ENCODE results near the gene CYTH3. TPM values are rescaled to one million over a fixed set of nuclear protein-coding genes. Genes with fewer than 3 reads are reported as not detected.

CYTH3 gene
- total and polyA plus RNA-seq, 2 donors (not counting 3 experiments of a cell fraction or from before 2014, with no cell fraction given): 8.6 to 11.2 TPM

DNA sequence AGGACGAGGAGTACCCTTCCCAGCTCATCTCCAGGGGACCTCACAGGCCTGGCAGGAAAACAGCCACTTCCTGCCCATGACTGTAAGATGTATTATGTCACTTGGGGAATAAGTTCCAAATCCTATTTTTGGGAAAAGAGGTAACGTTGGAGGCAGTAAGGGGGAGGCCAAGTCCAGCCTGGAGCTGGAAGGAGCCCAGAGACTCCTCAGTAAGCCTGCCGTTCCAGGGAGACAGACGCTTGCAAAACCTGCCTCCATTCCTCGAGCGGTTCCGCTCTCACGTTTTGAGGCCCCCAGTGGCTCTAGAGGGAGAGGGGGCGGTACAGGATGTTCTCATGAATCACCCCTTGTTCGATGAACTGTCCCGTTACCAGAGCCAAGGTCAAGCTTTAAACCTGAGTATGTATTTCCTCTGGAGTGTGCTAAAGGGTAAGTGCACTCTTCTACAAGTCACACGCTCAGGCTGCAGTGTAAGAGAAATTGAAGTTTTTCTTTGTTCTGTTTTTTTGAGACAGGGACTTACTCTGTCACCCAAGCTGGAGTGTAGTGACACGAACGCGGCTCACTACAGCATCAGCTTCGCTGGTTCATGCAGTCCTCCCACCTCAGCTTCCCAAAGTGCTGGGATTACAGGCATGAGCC, 45.5 kb upstream of the CYTH3 start:
- H2AFZ ChIP-seq (ENCODE audit: low read depth, low read length): peak overlapping the region; percentile 94
- DNase-seq (ENCODE audit: low read depth, low spot score) (peak; percentile 47), FAIRE-seq (peak; percentile 38)
- ChIA-PET POLR2A (no interaction called here), CTCF (interaction anchor here (1.0 to 11.4 kb wide), 4 partner anchors 10 to 321 kb away, joined by 3 to 240 read pairs (median 5); no protein-coding TSS in a partner anchor)
- H3K9me3 ChIP-seq (replicated peaks; ENCODE audit: control insufficient read depth, insufficient read depth, low read length): no peaks in the 10 kb centered on the region
- H3K4me1 ChIP-seq (ENCODE audit: control insufficient read depth, extremely low read depth, insufficient read depth, low read length): peaks cover 9% of the 10 kb centered on the region
- dilution Hi-C loops (cut with MboI; ENCODE audit: extremely low pct_ligation_motif_present, low sequenced_read_pairs): no loop called here
- H3K4me3 ChIP-seq (replicated peaks in 1 of 3; ENCODE audit: insufficient read depth in 1 of 3, low read depth in 1 of 3, low read length in 3 of 3): no peak overlapping the region
- no TSS peak for BruUV-seq (replicated peaks)
- H3K27ac ChIP-seq (ENCODE audit: insufficient read depth, low read depth, low read length): peak overlapping the region; percentile 15
- peak overlapping the region; percentile 52 for H3K4me2 ChIP-seq (ENCODE audit: insufficient read depth, low read length)
- no peak overlapping the region for H3K9ac ChIP-seq (replicated peaks; ENCODE audit: extremely low read depth, insufficient read depth, low read length)
- no peaks in the 10 kb centered on the region for H3K36me3 ChIP-seq (ENCODE audit: control insufficient read depth in 2 of 2, extremely low read depth in 1 of 2, insufficient read depth in 2 of 2, low read length in 2 of 2)
- H3K9me1 ChIP-seq (replicated peaks; ENCODE audit: control insufficient read depth, extremely low read depth, insufficient read depth, low read length): no peaks in the 10 kb centered on the region
- intact Hi-C loops (cut with micrococcal nuclease): no loop called here
- no peaks in the 10 kb centered on the region for H4K20me1 ChIP-seq (replicated peaks; ENCODE audit: control insufficient read depth, extremely low read depth, insufficient read depth, low read length)
- no peaks in the 10 kb centered on the region for H3K27me3 ChIP-seq (ENCODE audit: control insufficient read depth in 2 of 2, insufficient read depth in 2 of 2, low read length in 2 of 2)
- no peaks in the 10 kb centered on the region for H3K79me2 ChIP-seq (ENCODE audit: control insufficient read depth, insufficient read depth, low read length)
- TF ChIP-seq JUN (IDR thresholded peaks at IDR 0.05; ENCODE audit: borderline replicate concordance, insufficient read depth, insufficient read length, low read depth) (no peak), FOS (IDR thresholded peaks at IDR 0.05; ENCODE audit: borderline replicate concordance, insufficient read depth, low read length) (peak; percentile 25)

DNA sequence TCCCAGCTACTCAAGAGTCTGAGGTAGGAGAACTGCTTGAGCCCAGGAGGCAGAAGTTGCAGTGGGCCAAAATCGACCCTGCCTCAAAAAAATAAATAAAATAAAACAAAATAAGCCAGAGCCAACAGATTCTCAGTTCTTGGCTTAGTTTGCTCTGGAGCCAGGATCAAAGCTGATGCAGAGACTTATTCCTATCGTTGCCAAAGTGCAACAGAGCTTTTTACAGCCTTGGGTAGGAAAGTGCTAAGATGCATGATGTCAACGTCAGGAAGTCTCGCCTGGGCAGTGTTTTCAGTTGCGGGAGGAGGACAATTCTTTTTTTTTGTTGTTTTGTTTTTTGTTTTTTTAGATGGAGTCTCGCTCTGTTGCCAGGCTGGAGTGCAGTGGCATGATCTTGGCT, 43.8 kb upstream of the CYTH3 start:
- Histone ChIP-seq H3K9me1 (replicated peaks; ENCODE audit: control insufficient read depth, extremely low read depth, insufficient read depth, low read length) (no peaks in the 10 kb centered on the region), H3K4me3 (replicated peaks in 1 of 3; ENCODE audit: insufficient read depth in 1 of 3, low read depth in 1 of 3, low read length in 3 of 3) (no peak overlapping the region), H3K4me2 (ENCODE audit: insufficient read depth, low read length) (no peak overlapping the region), H3K4me1 (ENCODE audit: control insufficient read depth, extremely low read depth, insufficient read depth, low read length) (peaks cover 9% of the 10 kb centered on the region), H3K27ac (ENCODE audit: insufficient read depth, low read depth, low read length) (no peak overlapping the region), H3K9ac (replicated peaks; ENCODE audit: extremely low read depth, insufficient read depth, low read length) (no peak overlapping the region), H2AFZ (ENCODE audit: low read depth, low read length) (no peak overlapping the region), H4K20me1 (replicated peaks; ENCODE audit: control insufficient read depth, extremely low read depth, insufficient read depth, low read length) (no peaks in the 10 kb centered on the region), H3K9me3 (replicated peaks; ENCODE audit: control insufficient read depth, insufficient read depth, low read length) (no peaks in the 10 kb centered on the region), H3K79me2 (ENCODE audit: control insufficient read depth, insufficient read depth, low read length) (no peaks in the 10 kb centered on the region), H3K27me3 (ENCODE audit: control insufficient read depth in 2 of 2, insufficient read depth in 2 of 2, low read length in 2 of 2) (no peaks in the 10 kb centered on the region), H3K36me3 (ENCODE audit: control insufficient read depth in 2 of 2, extremely low read depth in 1 of 2, insufficient read depth in 2 of 2, low read length in 2 of 2) (no peaks in the 10 kb centered on the region)
- dilution Hi-C loops (cut with MboI; ENCODE audit: extremely low pct_ligation_motif_present, low sequenced_read_pairs) (no loop called here), intact Hi-C loops (cut with micrococcal nuclease) (no loop called here)
- TF ChIP-seq GATA2 (IDR thresholded peaks at IDR 0.05; ENCODE audit: insufficient read depth, insufficient read length, low read depth, low read length) (no peak), POLR2AphosphoS5 (IDR thresholded peaks at IDR 0.05; ENCODE audit: insufficient read depth, low read depth, low read length) (no peak), MYC (IDR thresholded peaks at IDR 0.05; ENCODE audit: low read depth, low read length) (no peak), JUN (IDR thresholded peaks at IDR 0.05; ENCODE audit: borderline replicate concordance, insufficient read depth, insufficient read length, low read depth) (no peak)
- TF ChIP-seq, protein P1, sequence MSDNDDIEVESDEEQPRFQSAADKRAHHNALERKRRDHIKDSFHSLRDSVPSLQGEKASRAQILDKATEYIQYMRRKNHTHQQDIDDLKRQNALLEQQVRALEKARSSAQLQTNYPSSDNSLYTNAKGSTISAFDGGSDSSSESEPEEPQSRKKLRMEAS (IDR thresholded peaks at IDR 0.05; ENCODE audit: insufficient read depth, insufficient read length): no peak
- DNase-seq (ENCODE audit: low read depth, low spot score) (no peak), FAIRE-seq (no peak)
- ChIA-PET CTCF (interaction anchor here (11.4 kb wide), 1 partner anchor 156 kb away, joined by 240 read pairs; no protein-coding TSS in a partner anchor), POLR2A (no interaction called here)
- BruUV-seq (replicated peaks): no TSS peak

Measured in endothelial cell of umbilical vein (primary cell).